Mesothelial cell of epicardium (in vitro differentiated cells): ENCODE measurements around the gene UACA. TPM values are rescaled to one million over a fixed set of nuclear protein-coding genes. Genes with fewer than 3 reads are reported as not detected.

Experiments used
- DNase-seq, 2 experiments: peaks; one replicate each; pipeline ENCODE4 v3.0.0; 2021; ENCODE audit warnings: low spot score in 2 of 2; ENCODE audit not compliant: unreplicated experiment in 2 of 2
- H3K27ac Mint-ChIP-seq: 2 replicates; pipeline ENCODE4 v1.8.0; 2021; ENCODE audit warnings: mixed read lengths
- H3K27me3 Mint-ChIP-seq: 2 replicates; pipeline ENCODE4 v1.8.0; 2021; ENCODE audit warnings: low read depth, mixed read lengths
- H3K36me3 Mint-ChIP-seq: 2 replicates; pipeline ENCODE4 v1.8.0; 2021; ENCODE audit warnings: mixed read lengths
- H3K4me1 Mint-ChIP-seq: 2 replicates; pipeline ENCODE4 v1.8.0; 2021; ENCODE audit warnings: mixed read lengths
- H3K4me3 Mint-ChIP-seq: 2 replicates; pipeline ENCODE4 v1.8.0; 2021; ENCODE audit warnings: mild to moderate bottlenecking, moderate library complexity, mixed read lengths
- H3K9me3 Mint-ChIP-seq: 2 replicates; pipeline ENCODE4 v1.8.0; 2021; ENCODE audit warnings: mixed read lengths
- total RNA-seq: library from RNA; stranded (reverse); gene quantifications from 3 replicates; pipeline ENCODE4 v1.2.1, GENCODE V29; 2021
- TF ChIP-seq, protein P1 (sequence below): fragments of 200-600 bp; sonication (generic); IDR thresholded peaks from one replicate; pipeline ENCODE4 v1.5.0; 2021; ENCODE audit warnings: antibody characterized with exemption; ENCODE audit not compliant: unreplicated experiment

UACA gene
- total RNA-seq, 1 donor from 2014 or later = 70.3 TPM

DNA sequence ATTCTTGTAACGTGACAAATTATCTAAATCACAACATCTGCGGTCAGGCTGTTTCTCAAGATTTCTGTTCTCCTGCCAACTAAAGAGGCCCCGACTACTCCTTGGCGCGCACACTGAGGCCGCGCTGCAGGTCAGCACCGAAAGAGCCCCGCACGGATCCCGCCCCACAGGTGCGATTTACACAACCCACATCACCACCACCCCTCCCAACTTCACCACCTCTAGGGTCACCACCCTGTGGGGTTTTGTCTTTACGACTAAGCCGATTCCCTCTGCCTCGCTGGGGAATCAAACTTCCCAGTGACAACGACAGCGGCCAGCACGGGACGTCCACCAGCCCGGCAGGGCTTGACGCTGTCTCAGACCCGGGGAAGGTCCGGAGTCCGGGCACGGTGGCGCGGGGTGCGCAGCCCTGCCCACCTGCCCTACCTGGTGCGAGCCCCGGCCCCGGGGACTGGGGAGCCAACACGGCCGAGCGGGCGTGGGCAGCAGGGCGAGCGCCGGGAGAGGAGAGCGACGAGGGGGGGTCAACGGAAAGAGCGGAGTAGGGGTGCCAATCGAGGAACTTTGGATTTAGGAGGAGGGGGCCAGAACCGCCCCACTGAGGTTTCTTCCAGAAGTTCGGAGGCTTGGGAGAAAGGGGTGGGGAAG lies 764 bp downstream of the UACA start:
- Mint-ChIP-seq H3K36me3 (no peaks in the 10 kb centered on the region), H3K4me3 (peak overlapping the region; percentile 80), H3K27me3 (no peaks in the 10 kb centered on the region), H3K9me3 (no peaks in the 10 kb centered on the region), H3K27ac (peak overlapping the region; percentile 93), H3K4me1 (peaks cover 37% of the 10 kb centered on the region)
- peak; percentile 30 to 58 for DNase-seq
- TF ChIP-seq, protein P1, sequence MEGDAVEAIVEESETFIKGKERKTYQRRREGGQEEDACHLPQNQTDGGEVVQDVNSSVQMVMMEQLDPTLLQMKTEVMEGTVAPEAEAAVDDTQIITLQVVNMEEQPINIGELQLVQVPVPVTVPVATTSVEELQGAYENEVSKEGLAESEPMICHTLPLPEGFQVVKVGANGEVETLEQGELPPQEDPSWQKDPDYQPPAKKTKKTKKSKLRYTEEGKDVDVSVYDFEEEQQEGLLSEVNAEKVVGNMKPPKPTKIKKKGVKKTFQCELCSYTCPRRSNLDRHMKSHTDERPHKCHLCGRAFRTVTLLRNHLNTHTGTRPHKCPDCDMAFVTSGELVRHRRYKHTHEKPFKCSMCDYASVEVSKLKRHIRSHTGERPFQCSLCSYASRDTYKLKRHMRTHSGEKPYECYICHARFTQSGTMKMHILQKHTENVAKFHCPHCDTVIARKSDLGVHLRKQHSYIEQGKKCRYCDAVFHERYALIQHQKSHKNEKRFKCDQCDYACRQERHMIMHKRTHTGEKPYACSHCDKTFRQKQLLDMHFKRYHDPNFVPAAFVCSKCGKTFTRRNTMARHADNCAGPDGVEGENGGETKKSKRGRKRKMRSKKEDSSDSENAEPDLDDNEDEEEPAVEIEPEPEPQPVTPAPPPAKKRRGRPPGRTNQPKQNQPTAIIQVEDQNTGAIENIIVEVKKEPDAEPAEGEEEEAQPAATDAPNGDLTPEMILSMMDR = no peak

DNA sequence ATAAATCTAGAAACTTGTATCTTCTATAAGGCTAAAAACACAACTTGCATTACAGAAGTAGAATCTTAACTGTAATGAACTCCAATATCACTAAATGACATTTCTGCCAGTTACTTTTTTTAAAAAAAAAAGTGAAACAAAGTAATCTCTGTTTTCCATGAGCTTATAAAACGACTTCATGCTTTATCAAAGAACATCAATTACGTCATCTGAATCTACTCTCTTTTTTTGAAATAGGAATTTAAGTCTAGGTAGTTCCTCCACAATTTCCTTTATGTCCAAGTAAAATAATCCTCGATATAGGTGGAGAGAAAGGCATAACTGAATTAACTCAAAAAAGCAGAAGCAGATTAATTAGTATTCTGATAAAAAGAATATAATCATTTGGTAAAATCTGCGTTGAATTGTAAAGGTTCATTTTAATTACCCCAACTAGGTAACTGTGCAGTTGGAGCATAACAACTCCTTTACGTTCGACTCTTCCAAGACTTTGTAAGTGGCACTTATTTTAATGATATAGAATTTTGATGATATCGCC lies 1.4 kb downstream of the UACA start:
- TF ChIP-seq, protein P1 = no peak
- H3K9me3 Mint-ChIP-seq = no peaks in the 10 kb centered on the region
- no peaks in the 10 kb centered on the region for H3K36me3 Mint-ChIP-seq
- H3K27me3 Mint-ChIP-seq = no peaks in the 10 kb centered on the region
- DNase-seq = no peak
- peaks cover 39% of the 10 kb centered on the region for H3K4me1 Mint-ChIP-seq
- peak overlapping the region; percentile 80 for H3K4me3 Mint-ChIP-seq
- peak overlapping the region; percentile 93 for H3K27ac Mint-ChIP-seq

DNA sequence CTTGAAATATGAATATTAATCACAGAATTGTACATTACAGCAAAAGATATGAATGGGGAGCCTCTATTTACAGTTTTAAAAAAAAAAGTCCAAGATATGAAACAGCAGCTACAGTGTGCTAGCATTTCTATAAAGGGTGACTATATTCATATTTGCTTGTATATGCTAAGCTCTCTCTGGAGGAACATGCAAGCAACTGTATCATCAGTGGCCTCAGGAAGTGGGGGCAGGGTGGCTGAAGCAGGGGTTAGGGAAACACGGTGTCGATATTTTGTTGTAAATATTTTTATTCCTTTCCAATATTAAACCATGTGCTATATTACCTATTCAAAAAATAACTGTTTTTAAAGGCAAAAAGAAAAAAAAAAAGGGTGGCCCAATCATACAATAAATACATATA lies 2.3 kb downstream of the UACA start:
- Mint-ChIP-seq H3K9me3 (no peaks in the 10 kb centered on the region), H3K27ac (no peak overlapping the region), H3K27me3 (no peaks in the 10 kb centered on the region), H3K36me3 (no peaks in the 10 kb centered on the region), H3K4me1 (peaks cover 39% of the 10 kb centered on the region), H3K4me3 (peak overlapping the region; percentile 40)
- TF ChIP-seq, protein P1 = no peak
- no peak for DNase-seq

DNA sequence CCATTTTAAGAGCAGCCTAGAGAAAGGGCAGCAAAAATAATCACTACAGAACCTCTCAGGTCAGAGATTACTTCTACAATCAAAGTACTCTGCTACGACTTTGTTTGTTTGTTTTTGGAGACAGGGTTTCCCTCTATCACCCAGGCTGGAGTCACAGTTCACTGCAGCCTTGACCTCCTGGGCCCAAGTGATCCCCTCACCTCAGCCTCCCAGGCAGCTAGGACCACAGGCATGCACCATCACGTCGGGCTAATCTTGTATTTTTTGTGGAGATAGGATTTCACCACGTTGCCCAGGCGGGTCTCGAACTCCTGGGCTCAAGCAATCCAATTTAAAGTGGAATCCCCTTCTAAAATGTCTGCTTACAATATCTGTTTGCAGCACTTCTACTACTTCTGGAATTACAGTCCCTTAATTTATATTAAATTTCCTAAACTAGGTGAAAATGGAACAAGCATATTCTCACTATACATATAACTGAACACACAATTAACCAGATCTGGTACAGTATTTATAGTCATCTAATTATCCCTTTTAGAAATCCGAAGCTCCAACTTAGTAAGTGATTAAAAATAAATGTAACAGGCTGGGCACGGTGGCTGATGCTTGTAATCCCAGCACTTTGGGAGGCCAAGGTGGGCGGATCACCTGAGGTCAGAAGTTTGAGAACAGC lies 4.4 kb downstream of the UACA start:
- peaks cover 24% of the 10 kb centered on the region for H3K4me1 Mint-ChIP-seq
- no peak overlapping the region for H3K4me3 Mint-ChIP-seq
- no peak overlapping the region for H3K27ac Mint-ChIP-seq
- H3K9me3 Mint-ChIP-seq = no peaks in the 10 kb centered on the region
- no peaks in the 10 kb centered on the region for H3K36me3 Mint-ChIP-seq
- no peaks in the 10 kb centered on the region for H3K27me3 Mint-ChIP-seq
- no peak for DNase-seq
- TF ChIP-seq, protein P1 = no peak

DNA sequence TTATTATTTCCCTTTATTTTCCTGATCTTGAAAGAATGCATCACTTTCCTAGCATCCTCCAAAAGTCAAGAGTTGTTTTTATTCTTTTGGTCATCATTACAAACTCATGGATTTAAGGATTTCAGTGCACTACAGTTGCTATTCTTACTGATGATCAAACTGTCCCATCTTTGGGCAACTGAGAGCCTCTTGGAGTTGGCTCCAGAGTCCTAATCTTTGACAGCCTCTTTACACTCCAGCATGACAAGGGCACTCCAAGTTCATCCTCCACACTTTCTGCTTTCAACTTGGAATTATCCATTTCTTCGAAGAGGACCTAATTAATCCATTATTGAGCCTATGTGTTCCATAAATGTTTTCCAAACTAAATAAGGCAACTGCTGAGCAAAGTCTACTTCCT lies 5.7 kb downstream of the UACA start:
- DNase-seq = no peak
- TF ChIP-seq, protein P1 = no peak
- no peak overlapping the region for H3K4me3 Mint-ChIP-seq
- H3K27me3 Mint-ChIP-seq = no peaks in the 10 kb centered on the region
- H3K9me3 Mint-ChIP-seq = no peaks in the 10 kb centered on the region
- no peak overlapping the region for H3K27ac Mint-ChIP-seq
- no peaks in the 10 kb centered on the region for H3K36me3 Mint-ChIP-seq
- peaks cover 26% of the 10 kb centered on the region for H3K4me1 Mint-ChIP-seq
